ENCODE data around the gene PACRG.

GRCh38 chr6:163054641-163055040 is 326.9 kb downstream of the PACRG start:
- TF ChIP-seq CEBPB (IDR thresholded peaks at IDR 0.05): no peak
- no peak for TF ChIP-seq TEAD4 (IDR thresholded peaks at IDR 0.05)
- TF ChIP-seq, protein P1, sequence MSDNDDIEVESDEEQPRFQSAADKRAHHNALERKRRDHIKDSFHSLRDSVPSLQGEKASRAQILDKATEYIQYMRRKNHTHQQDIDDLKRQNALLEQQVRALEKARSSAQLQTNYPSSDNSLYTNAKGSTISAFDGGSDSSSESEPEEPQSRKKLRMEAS (IDR thresholded peaks at IDR 0.05): no peak
- no peak for TF ChIP-seq REST (IDR thresholded peaks at IDR 0.05; ENCODE audit: low read depth)

Measured in Ishikawa (cell line).